Measurements from ENCODE around the gene C3orf33. TPM values are rescaled to one million over a fixed set of nuclear protein-coding genes. Genes with fewer than 3 reads are reported as not detected.

The C3orf33 gene
- total RNA-seq, 1 experiment from 2014 or later, result 9.5 TPM

DNA sequence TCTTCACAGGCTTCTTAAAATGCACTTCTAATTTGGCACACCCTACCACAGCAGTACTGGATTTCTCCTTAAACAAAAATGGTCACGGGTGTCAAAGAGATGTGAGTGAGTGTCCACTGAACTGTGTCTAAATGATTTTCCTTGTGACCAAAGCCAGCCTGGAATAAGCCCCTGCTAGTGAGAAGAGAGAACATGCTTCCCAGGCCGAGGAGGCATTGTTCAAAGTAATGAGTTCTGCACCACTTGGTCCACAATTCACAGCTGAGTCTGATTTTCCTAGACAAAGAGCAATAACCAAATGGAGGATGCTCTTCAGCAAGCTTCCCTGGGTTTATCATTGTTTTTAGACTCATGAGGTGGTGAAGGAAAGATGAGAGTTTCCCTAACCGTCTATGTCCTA, 65.0 kb downstream of the C3orf33 start:
- Mint-ChIP-seq H3K4me1 (ENCODE audit: low read depth, unreplicated experiment) (peaks cover 51% of the 10 kb centered on the region), H3K27me3 (ENCODE audit: unreplicated experiment) (no peaks in the 10 kb centered on the region), H3K27ac (ENCODE audit: unreplicated experiment) (no peak overlapping the region), H3K4me3 (ENCODE audit: low read depth, unreplicated experiment) (no peak overlapping the region), H3K9me3 (ENCODE audit: low read depth, unreplicated experiment) (no peaks in the 10 kb centered on the region), H3K36me3 (ENCODE audit: insufficient read depth, unreplicated experiment) (peaks cover 46% of the 10 kb centered on the region)
- no TSS peak for BruUV-seq (replicated peaks)
- TF ChIP-seq, protein P1, sequence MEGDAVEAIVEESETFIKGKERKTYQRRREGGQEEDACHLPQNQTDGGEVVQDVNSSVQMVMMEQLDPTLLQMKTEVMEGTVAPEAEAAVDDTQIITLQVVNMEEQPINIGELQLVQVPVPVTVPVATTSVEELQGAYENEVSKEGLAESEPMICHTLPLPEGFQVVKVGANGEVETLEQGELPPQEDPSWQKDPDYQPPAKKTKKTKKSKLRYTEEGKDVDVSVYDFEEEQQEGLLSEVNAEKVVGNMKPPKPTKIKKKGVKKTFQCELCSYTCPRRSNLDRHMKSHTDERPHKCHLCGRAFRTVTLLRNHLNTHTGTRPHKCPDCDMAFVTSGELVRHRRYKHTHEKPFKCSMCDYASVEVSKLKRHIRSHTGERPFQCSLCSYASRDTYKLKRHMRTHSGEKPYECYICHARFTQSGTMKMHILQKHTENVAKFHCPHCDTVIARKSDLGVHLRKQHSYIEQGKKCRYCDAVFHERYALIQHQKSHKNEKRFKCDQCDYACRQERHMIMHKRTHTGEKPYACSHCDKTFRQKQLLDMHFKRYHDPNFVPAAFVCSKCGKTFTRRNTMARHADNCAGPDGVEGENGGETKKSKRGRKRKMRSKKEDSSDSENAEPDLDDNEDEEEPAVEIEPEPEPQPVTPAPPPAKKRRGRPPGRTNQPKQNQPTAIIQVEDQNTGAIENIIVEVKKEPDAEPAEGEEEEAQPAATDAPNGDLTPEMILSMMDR (IDR thresholded peaks at IDR 0.05; ENCODE audit: unreplicated experiment), result no peak
- no peak for DNase-seq
- intact Hi-C loops (cut with micrococcal nuclease; ENCODE audit: unreplicated experiment), result loop anchor here (5.0 kb wide), 1 partner anchor 131 kb away; the partner anchor contains the start of gene GMPS
- CTCF ChIA-PET, result interaction anchor here (0.6 to 1.0 kb wide), 2 partner anchors 11 to 39 kb away, joined by 3 read pairs; no protein-coding TSS in a partner anchor

DNA sequence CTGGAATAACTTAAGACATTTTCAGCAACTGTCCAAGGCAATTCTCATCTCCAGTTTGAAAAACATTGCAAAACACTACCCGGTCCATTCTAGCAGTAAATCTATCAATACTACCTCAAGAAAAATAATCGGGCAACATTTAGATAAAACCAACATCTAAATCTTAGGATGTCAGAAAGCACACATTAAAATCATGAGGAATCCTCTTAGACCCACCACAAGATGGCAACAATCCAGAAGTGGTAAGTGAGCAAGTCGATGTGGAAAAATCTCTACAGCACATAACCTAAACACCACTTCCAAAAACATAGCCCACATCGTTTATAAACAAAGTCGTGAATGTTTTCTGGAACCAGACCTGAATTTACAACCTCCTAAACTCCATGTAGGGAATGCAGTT, 66.9 kb downstream of the C3orf33 start:
- CTCF ChIA-PET, result interaction anchor here (2.2 to 2.9 kb wide), 2 partner anchors 24 to 67 kb away, joined by 10 to 11 read pairs; partner anchors contain the start of gene C3orf33
- no peak for DNase-seq
- peaks cover 35% of the 10 kb centered on the region for H3K36me3 Mint-ChIP-seq (ENCODE audit: insufficient read depth, unreplicated experiment)
- TF ChIP-seq, protein P1 (IDR thresholded peaks at IDR 0.05; ENCODE audit: unreplicated experiment), result no peak
- intact Hi-C loops (cut with micrococcal nuclease; ENCODE audit: unreplicated experiment), result loop anchor here (2.0 kb wide), 1 partner anchor 116 kb away; the partner anchor contains the start of gene SLC33A1
- H3K4me1 Mint-ChIP-seq (ENCODE audit: low read depth, unreplicated experiment), result peaks cover 39% of the 10 kb centered on the region
- H3K9me3 Mint-ChIP-seq (ENCODE audit: low read depth, unreplicated experiment), result no peaks in the 10 kb centered on the region
- H3K27ac Mint-ChIP-seq (ENCODE audit: unreplicated experiment), result peak overlapping the region; percentile 98
- H3K4me3 Mint-ChIP-seq (ENCODE audit: low read depth, unreplicated experiment), result peak overlapping the region; percentile 88
- no TSS peak for BruUV-seq (replicated peaks)
- no peaks in the 10 kb centered on the region for H3K27me3 Mint-ChIP-seq (ENCODE audit: unreplicated experiment)

DNA sequence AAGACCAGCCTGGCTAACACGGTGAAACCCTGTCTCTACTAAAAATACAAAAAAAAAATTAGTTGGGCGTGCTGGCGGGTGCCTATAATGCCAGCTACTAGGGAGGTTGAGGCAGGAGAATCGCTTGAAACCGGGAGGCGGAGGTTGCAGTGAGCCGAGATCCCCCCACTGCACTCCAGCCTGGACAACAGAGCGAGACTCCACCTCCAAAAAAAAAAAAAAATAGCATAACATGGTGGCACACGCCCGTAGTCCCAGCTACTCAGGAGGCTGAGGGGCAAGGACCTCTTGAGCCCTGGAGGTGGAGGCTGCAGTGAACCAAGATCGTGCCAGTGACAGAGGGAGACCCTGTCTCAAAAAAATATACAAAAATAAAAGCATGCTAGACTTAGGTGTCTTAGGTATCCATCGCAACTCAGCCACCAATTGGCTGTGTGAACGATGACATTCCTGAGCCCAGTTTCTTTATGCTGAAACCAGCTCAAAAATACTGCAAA, 67.5 kb downstream of the C3orf33 start:
- Mint-ChIP-seq H3K27ac (ENCODE audit: unreplicated experiment) (peak overlapping the region; percentile 98), H3K27me3 (ENCODE audit: unreplicated experiment) (no peaks in the 10 kb centered on the region), H3K9me3 (ENCODE audit: low read depth, unreplicated experiment) (no peaks in the 10 kb centered on the region), H3K36me3 (ENCODE audit: insufficient read depth, unreplicated experiment) (peaks cover 30% of the 10 kb centered on the region), H3K4me1 (ENCODE audit: low read depth, unreplicated experiment) (peaks cover 39% of the 10 kb centered on the region), H3K4me3 (ENCODE audit: low read depth, unreplicated experiment) (peak overlapping the region; percentile 88)
- no peak for DNase-seq
- no TSS peak for BruUV-seq (replicated peaks)
- intact Hi-C loops (cut with micrococcal nuclease; ENCODE audit: unreplicated experiment), result loop anchor here (2.0 kb wide), 1 partner anchor 116 kb away; the partner anchor contains the start of gene SLC33A1
- CTCF ChIA-PET, result interaction anchor here (0.9 to 2.9 kb wide), 9 partner anchors 8 to 115 kb away, joined by 3 to 14 read pairs (median 5); partner anchors contain the start of genes C3orf33 and SLC33A1
- TF ChIP-seq, protein P1 (IDR thresholded peaks at IDR 0.05; ENCODE audit: unreplicated experiment), result no peak

DNA sequence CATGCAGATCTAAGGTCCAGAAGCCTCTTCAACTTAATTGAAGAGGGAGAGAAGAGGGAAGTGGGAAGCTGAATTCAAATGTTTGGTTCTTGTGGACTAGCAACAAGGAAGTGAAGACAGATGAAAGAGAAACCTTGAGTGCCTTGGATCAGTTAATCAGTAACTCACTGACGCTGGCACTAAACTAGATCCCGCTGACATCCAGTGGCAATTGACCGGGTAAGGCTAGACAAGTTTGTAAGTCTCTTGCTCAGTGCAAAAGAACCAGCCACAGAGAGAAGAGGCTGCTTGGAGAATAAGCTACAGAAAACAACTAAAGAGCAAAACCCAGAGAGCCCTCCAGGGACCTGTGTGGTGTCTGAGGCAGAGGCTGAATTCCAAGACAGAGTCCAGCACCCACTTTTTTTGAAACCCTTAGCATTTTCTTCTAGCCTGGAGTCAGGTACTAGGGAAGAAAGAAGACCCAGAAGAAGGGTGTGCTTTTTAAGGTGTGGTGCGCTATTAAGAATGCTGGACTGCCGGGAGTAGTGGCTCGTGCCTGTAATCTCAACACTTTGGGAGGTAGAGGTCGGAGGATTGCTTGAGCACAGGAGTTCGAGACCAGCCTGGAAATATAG, 68.1 kb downstream of the C3orf33 start:
- Mint-ChIP-seq H3K27me3 (ENCODE audit: unreplicated experiment) (no peaks in the 10 kb centered on the region), H3K4me3 (ENCODE audit: low read depth, unreplicated experiment) (peak overlapping the region; percentile 88), H3K9me3 (ENCODE audit: low read depth, unreplicated experiment) (no peaks in the 10 kb centered on the region), H3K27ac (ENCODE audit: unreplicated experiment) (peak overlapping the region; percentile 98), H3K4me1 (ENCODE audit: low read depth, unreplicated experiment) (peaks cover 39% of the 10 kb centered on the region), H3K36me3 (ENCODE audit: insufficient read depth, unreplicated experiment) (peaks cover 23% of the 10 kb centered on the region)
- intact Hi-C loops (cut with micrococcal nuclease; ENCODE audit: unreplicated experiment), result loop anchor here (2.0 kb wide), 3 partner anchors 33 to 117 kb away; partner anchors contain the start of gene SLC33A1
- no TSS peak for BruUV-seq (replicated peaks)
- DNase-seq, result peak; percentile 88
- CTCF ChIA-PET, result interaction anchor here (0.9 to 2.9 kb wide), 12 partner anchors 9 to 355 kb away, joined by 3 to 14 read pairs (median 4); partner anchors contain the start of genes C3orf33 and SLC33A1
- TF ChIP-seq, protein P1 (IDR thresholded peaks at IDR 0.05; ENCODE audit: unreplicated experiment), result no peak

Data from Calu3 (cell line).